Fibroblast of pulmonary artery (primary cell): Measurements from ENCODE around the gene SPATA20.

Experiments used
- DNase-seq: peaks from one replicate; pipeline ENCODE4 v3.0.0-alpha.2; 2010; ENCODE audit warnings: low read depth
- H3K4me3 ChIP-seq: replicated peaks from 2 replicates; pipeline ENCODE4 v1.5.1; 2011; ENCODE audit warnings: low read depth, mild to moderate bottlenecking, control low read depth, low read length, moderate library complexity
- TF ChIP-seq, protein P1 (sequence below): IDR thresholded peaks from 2 replicates; pipeline ENCODE4 v1.5.1; 2011; ENCODE audit warnings: mild to moderate bottlenecking, control low read depth, low read length, inconsistent platforms; ENCODE audit errors: missing control alignments

SPATA20 gene

DNA sequence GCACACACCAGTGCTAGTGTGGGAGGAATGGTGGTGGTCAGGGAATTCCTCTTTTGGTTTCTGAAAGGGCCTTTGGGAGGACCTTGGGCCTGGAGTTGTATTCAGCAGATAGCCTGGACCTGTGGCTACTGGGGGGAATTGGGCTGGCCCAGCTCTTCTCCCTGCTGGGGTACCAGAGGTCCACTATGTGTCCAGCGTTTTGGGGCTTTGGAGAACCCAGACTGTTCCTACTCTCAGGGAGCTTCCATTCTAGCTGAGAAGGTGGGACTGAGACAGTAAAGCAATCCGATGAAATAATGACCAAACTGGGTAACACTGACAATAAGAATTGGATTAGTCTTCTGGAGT lies 12.0 kb upstream of the SPATA20 start:
- DNase-seq = no peak

DNA sequence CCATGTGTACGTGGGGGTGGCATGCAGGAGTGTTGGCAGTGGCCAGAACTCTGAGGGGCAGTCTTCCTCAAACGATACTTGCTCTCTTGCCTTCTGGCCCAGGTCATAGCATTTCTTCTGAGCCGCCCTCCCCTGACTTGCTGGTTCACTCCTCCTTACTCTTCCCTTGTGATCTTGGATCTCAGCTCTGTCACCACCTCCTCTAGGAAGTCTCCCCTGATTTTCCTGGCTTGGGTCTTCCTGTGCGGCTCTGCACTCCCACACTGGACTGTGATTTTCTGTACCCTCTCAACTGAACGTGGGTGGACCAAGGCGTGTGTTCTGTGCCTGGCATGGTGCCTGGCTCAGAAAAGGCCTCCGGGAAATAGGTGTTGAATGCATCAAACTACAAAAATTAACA lies 11.6 kb upstream of the SPATA20 start:
- no peak overlapping the region for H3K4me3 ChIP-seq
- TF ChIP-seq, protein P1, sequence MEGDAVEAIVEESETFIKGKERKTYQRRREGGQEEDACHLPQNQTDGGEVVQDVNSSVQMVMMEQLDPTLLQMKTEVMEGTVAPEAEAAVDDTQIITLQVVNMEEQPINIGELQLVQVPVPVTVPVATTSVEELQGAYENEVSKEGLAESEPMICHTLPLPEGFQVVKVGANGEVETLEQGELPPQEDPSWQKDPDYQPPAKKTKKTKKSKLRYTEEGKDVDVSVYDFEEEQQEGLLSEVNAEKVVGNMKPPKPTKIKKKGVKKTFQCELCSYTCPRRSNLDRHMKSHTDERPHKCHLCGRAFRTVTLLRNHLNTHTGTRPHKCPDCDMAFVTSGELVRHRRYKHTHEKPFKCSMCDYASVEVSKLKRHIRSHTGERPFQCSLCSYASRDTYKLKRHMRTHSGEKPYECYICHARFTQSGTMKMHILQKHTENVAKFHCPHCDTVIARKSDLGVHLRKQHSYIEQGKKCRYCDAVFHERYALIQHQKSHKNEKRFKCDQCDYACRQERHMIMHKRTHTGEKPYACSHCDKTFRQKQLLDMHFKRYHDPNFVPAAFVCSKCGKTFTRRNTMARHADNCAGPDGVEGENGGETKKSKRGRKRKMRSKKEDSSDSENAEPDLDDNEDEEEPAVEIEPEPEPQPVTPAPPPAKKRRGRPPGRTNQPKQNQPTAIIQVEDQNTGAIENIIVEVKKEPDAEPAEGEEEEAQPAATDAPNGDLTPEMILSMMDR = no peak
- no peak for DNase-seq

More for the DNA sequence above, 12.0 kb upstream of the SPATA20 start:
- TF ChIP-seq, protein P1 = no peak
- H3K4me3 ChIP-seq = no peak overlapping the region

GRCh38 chr17:50536683-50537646 lies 10.0 kb upstream of the SPATA20 start:
- H3K4me3 ChIP-seq = no peak overlapping the region
- DNase-seq = no peak
- TF ChIP-seq, protein P1 = no peak

DNA sequence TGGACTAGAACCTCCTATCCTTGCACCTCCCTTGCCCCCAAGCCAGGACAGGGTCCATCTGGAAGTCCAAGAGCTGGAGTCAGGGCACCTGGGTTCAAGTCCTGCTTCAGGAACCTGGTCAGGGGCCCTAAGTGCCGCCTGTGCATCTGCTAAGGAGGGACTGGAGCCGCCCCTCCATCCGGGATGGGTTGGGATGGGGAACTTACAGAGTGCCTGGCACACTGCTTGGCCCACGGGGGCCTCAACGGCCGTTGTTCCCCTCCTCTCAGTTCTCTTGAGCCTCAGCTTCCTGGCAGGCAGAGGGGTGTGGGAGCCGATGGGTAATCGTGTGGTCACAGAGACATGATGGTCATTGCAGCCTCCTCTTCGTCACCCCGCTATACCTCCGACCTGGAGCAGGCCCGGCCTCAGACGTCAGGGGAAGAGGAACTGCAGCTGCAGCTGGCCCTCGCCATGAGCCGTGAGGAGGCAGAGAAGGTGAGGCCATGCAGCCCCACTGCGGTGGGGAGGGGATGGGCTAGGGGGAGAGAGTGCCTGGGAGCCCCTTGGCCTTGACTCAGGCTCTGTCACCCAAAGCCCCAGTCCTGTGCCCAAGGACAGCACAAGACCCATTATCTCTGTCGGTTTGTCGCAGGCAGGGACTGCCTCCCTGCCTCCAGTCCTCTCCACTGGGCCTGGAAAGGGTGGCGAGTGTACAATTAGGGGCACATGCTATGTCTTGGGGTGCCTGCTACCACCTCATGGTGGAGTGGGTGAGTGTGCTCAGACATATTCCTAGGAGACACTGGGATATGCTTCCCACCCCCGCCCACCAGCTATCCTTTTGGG lies 9.0 kb upstream of the SPATA20 start:
- DNase-seq = no peak
- TF ChIP-seq, protein P1 = no peak
- H3K4me3 ChIP-seq = no peak overlapping the region

GRCh38 chr17:50538549-50539410 lies 8.2 kb upstream of the SPATA20 start:
- H3K4me3 ChIP-seq = no peak overlapping the region
- TF ChIP-seq, protein P1 = no peak
- DNase-seq = no peak

GRCh38 chr17:50539762-50540559 lies 7.0 kb upstream of the SPATA20 start:
- H3K4me3 ChIP-seq = no peak overlapping the region
- DNase-seq = no peak
- TF ChIP-seq, protein P1 = no peak
